ENCODE data around the gene SERPINB12. TPM values are rescaled to one million over a fixed set of nuclear protein-coding genes. Genes with fewer than 3 reads are reported as not detected.

Gene SERPINB12
- total RNA-seq, 2 experiments from 2014 or later, result not detected

- Histone ChIP-seq H3K36me3 (ENCODE audit: insufficient read depth, low read length) (no peaks in the 10 kb centered on the region), H3K9me2 (ENCODE audit: insufficient read depth, low read length) (no peaks in the 10 kb centered on the region), H3K4me1 (ENCODE audit: insufficient read depth, low read length, poor library complexity, severe bottlenecking) (no peaks in the 10 kb centered on the region), H3K4me3 (ENCODE audit: low read depth, low read length, poor library complexity, severe bottlenecking) (no peak overlapping the region), H4K20me1 (ENCODE audit: insufficient read depth, low read length) (no peaks in the 10 kb centered on the region), H2AFZ (ENCODE audit: low read length) (no peak overlapping the region), H3K9me3 (ENCODE audit: low read length) (no peaks in the 10 kb centered on the region), H3K4me2 (ENCODE audit: low read length) (no peak overlapping the region), H3K27ac (ENCODE audit: low read depth, low read length, poor library complexity, severe bottlenecking) (no peak overlapping the region), H3K79me2 (ENCODE audit: insufficient read depth, low read depth, low read length) (no peaks in the 10 kb centered on the region)
- no TSS peak for BruUV-seq (replicated peaks)
- DNase-seq (ENCODE audit: low spot score), result no peak
- POLR2A ChIA-PET, result no interaction called here
- TF ChIP-seq EZH2phosphoT487 (IDR thresholded peaks at IDR 0.05; ENCODE audit: borderline replicate concordance, low read depth, low read length), result no peak
- no peak for TF ChIP-seq CTCF (conservative IDR thresholded peaks at IDR 0.05; ENCODE audit: low read length)
- intact Hi-C loops (cut with micrococcal nuclease; ENCODE audit: unreplicated experiment), result loop anchor here (5.0 kb wide), 1 partner anchor 332 kb away; no protein-coding TSS in a partner anchor
- CTCF ChIA-PET (ENCODE audit: unreplicated experiment), result no interaction called here
Observed at GRCh38 chr18:63515801-63516200, 26.4 kb upstream of the SERPINB12 start.

- Histone ChIP-seq H2AFZ (ENCODE audit: low read length) (no peak overlapping the region), H3K4me2 (ENCODE audit: low read length) (no peak overlapping the region)
- POLR2A ChIA-PET, result interaction anchor here (0.6 to 1.4 kb wide), 2 partner anchors 61 to 1142 kb away, joined by 4 to 5 read pairs; no protein-coding TSS in a partner anchor
Observed at GRCh38 chr18:63518178-63519012, 23.8 kb upstream of the SERPINB12 start.

More at GRCh38 chr18:63518178-63519012, 23.8 kb upstream of the SERPINB12 start:
- H3K27ac ChIP-seq (ENCODE audit: low read depth, low read length, poor library complexity, severe bottlenecking), result no peak overlapping the region
- BruUV-seq (replicated peaks), result no TSS peak
- H3K36me3 ChIP-seq (ENCODE audit: insufficient read depth, low read length), result no peaks in the 10 kb centered on the region
- no peaks in the 10 kb centered on the region for H4K20me1 ChIP-seq (ENCODE audit: insufficient read depth, low read length)
- no peak overlapping the region for H3K4me3 ChIP-seq (ENCODE audit: low read depth, low read length, poor library complexity, severe bottlenecking)
- H3K79me2 ChIP-seq (ENCODE audit: insufficient read depth, low read depth, low read length), result no peaks in the 10 kb centered on the region
- no peaks in the 10 kb centered on the region for H3K9me2 ChIP-seq (ENCODE audit: insufficient read depth, low read length)
- DNase-seq (ENCODE audit: low spot score), result peak; percentile 74
- intact Hi-C loops (cut with micrococcal nuclease; ENCODE audit: unreplicated experiment), result loop anchor here (1.0 to 5.0 kb wide), 2 partner anchors 60 to 329 kb away; no protein-coding TSS in a partner anchor
- CTCF ChIA-PET (ENCODE audit: unreplicated experiment), result interaction anchor here (0.9 kb wide), 1 partner anchor 64 kb away, joined by 4 read pairs; no protein-coding TSS in a partner anchor
- TF ChIP-seq CTCF (conservative IDR thresholded peaks at IDR 0.05; ENCODE audit: low read length), result peak; percentile 76
- TF ChIP-seq EZH2phosphoT487 (IDR thresholded peaks at IDR 0.05; ENCODE audit: borderline replicate concordance, low read depth, low read length), result no peak
- H3K4me1 ChIP-seq (ENCODE audit: insufficient read depth, low read length, poor library complexity, severe bottlenecking), result no peaks in the 10 kb centered on the region
- H3K9me3 ChIP-seq (ENCODE audit: low read length), result no peaks in the 10 kb centered on the region

Data from OCI-LY7 (cell line).